Measurements from ENCODE around the gene ZNF814.
"Not testable (repeated sequence)": the region's sequence is repeated elsewhere in the genome, so short reads cannot be mapped to it uniquely, and the experiment has no call there.

Gene ZNF814

DNA sequence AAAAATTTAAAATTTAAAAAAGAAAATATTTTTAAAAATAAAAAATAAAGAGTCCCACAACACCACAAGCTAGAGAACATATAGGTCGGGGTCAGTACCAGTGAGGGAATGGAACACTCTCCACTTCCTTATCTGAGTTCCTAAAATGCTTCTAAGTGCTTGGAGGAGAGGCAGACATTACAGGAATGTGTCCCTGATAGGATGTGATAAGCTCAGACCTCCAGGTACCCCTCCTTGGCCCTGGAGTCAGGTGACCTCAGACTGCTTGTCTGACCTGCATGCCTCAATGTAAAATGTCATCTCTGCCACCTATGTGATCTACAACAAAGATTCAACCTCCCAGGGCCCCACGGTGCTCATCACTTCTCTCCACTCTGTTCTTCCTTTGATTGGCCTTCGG, 2.8 kb downstream of the ZNF814 start:
- TF ChIP-seq, protein P1, sequence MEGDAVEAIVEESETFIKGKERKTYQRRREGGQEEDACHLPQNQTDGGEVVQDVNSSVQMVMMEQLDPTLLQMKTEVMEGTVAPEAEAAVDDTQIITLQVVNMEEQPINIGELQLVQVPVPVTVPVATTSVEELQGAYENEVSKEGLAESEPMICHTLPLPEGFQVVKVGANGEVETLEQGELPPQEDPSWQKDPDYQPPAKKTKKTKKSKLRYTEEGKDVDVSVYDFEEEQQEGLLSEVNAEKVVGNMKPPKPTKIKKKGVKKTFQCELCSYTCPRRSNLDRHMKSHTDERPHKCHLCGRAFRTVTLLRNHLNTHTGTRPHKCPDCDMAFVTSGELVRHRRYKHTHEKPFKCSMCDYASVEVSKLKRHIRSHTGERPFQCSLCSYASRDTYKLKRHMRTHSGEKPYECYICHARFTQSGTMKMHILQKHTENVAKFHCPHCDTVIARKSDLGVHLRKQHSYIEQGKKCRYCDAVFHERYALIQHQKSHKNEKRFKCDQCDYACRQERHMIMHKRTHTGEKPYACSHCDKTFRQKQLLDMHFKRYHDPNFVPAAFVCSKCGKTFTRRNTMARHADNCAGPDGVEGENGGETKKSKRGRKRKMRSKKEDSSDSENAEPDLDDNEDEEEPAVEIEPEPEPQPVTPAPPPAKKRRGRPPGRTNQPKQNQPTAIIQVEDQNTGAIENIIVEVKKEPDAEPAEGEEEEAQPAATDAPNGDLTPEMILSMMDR (IDR thresholded peaks at IDR 0.05; ENCODE audit: low read depth, low read length, missing control alignments) = no peak
- in situ Hi-C loops (cut with HindIII; ENCODE audit: low sequenced_read_pairs) = no loop called here
- no peak for DNase-seq (ENCODE audit: low read depth)
- H3K4me3 ChIP-seq (ENCODE audit: low read depth, low read length) = no peak overlapping the region

DNA sequence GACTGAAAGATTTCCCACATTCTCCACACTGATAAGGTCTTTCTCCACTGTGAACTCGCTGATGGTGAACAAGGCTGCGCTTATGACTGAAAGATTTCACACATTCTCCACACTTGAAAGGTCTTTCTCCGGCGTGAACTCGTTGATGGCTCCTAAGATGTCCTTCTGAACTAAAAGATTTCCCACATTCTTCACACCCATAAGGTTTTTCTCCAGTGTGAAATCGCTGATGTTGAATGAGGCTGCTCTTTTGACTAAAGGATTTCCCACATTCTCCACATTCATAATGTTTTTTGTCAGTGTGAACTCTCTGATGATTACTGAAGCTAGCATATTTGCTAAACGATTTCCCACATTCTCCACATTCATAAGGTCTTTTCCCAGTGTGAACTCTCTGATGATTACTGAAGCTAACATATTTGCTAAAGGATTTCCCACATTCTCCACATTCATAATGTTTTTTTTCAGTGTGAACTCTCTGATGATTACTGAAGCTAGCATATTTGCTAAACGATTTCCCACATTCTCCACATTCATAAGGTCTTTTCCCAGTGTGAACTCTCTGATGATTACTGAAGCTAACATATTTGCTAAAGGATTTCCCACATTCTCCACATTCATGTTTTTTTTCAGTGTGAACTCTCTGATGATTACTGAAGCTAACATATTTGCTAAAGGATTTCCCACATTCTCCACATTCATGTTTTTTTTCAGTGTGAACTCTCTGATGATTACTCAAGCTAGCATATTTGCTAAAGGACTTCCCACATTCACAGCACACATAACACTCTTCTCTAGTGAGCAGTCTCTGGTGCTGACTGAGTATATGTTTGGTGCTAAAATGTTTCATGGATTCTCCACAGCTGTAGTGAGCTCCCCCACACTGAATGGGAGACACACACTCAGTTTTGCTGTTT, 14.7 kb downstream of the ZNF814 start:
- H3K4me3 ChIP-seq (ENCODE audit: low read depth, low read length); in situ Hi-C loops (cut with HindIII; ENCODE audit: low sequenced_read_pairs); DNase-seq (ENCODE audit: low read depth): not testable (repeated sequence)

DNA sequence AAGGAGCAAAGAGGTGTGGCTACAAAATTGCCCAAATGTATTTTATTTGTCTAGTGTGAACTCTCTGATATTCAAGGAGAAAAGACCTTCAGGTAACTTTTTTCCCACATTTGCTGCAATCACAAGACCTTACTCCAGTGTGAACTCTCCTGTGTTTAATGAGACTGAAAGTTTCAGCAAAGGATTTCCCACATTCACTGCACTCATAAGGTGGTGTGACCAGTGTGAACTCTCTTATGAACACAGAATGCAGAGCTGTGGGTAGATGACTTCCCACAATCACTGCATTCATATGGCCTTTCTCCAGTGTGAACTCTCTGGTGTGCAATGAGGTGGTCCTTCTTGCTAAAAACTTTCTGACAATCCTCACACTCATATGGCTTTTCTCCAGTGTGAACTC, 16.4 kb downstream of the ZNF814 start:
- no peak for DNase-seq (ENCODE audit: low read depth)
- in situ Hi-C loops (cut with HindIII; ENCODE audit: low sequenced_read_pairs) = no loop called here
- H3K4me3 ChIP-seq (ENCODE audit: low read depth, low read length) = no peak overlapping the region
- TF ChIP-seq, protein P1 (IDR thresholded peaks at IDR 0.05; ENCODE audit: low read depth, low read length, missing control alignments) = no peak

DNA sequence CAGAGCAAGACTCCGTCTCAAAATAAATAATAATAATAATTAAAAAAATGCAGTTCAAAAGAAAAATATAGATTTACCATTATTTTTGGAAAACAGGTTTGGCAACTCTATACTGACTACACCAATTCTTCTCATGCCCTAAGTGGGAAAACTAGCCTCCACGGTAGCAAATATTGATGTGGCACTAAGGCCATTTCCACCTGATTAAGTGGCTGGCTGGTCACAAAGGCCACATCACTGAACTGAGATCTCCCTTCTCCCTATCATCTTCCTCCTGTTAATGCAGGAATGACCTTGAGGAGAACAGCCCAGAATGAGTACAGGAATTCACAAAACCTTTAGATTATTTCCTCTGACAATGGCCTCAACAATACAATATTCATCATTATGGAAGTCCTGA, 18.6 kb downstream of the ZNF814 start:
- TF ChIP-seq, protein P1 (IDR thresholded peaks at IDR 0.05; ENCODE audit: low read depth, low read length, missing control alignments) = no peak
- no peak overlapping the region for H3K4me3 ChIP-seq (ENCODE audit: low read depth, low read length)
- no peak for DNase-seq (ENCODE audit: low read depth)
- in situ Hi-C loops (cut with HindIII; ENCODE audit: low sequenced_read_pairs) = no loop called here

DNA sequence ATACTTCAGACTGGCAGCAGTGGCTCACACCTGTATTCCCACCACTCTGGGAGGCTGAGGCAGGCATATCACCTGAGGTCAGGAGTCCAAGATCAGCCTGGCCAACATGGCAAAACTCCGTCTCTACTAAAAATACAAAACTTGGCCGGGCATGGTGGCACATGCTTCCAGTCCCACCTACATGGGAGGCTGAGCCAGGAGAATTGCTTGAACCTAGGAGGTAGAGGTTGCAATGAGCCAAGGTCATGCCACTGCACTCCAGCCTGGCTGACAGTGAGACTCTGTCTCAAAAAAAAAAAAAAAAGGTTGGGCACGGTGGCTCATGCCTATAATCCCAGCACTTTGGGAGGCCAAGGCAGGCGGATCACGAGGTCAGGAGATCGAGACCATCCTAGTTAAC, 19.2 kb downstream of the ZNF814 start:
- in situ Hi-C loops (cut with HindIII; ENCODE audit: low sequenced_read_pairs); DNase-seq (ENCODE audit: low read depth); H3K4me3 ChIP-seq (ENCODE audit: low read depth, low read length): not testable (repeated sequence)

DNA sequence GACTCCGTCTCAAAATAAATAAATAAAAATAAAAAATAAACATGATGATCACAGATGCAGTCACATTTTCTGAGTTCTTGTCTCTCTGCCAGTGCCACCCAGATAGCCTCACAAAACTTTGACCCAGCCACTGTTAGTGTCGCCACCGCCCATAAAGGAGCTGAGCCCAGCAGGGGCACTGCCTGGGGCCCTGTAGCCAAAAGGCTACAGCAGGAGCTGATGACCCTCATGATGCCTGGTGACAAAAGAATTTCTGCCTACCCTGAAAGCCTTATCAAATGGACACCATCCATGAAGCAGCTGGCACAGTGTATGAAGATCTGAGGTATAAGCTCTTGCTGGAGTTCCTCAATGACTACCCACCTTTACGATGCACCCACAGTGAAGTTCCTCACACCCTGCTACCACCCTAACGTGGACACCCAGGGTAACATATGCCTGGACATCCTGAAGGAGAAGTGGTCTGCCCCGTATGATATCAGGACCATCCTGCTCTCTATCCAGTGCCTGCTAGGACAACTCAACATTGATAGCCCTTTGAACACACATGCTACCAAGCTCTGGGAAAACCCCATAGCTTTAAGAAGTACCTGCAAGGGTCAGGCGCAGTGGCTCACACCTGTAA, 20.9 kb downstream of the ZNF814 start:
- DNase-seq (ENCODE audit: low read depth) = no peak

DNA sequence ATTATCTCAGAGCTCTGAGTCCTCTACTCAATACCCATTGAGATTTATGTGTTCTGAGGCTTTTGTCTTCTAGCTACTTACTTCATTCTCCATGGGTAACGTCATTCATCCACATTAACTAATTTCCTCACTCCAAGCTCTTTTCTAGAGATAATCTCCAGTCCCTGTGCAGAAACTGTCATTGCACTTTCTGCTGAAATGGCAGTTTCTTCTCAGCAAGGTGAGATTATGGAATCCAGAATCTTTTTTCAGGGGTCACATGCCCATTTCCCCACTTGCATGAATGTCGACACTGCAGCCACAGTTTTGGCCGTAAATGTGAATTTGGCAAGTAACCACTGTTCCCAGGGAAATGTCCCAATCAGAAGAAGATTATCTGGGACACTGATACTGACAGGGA, 26.5 kb downstream of the ZNF814 start:
- in situ Hi-C loops (cut with HindIII; ENCODE audit: low sequenced_read_pairs); H3K4me3 ChIP-seq (ENCODE audit: low read depth, low read length); DNase-seq (ENCODE audit: low read depth): not testable (repeated sequence)

More for the DNA sequence above, 20.9 kb downstream of the ZNF814 start:
- no peak overlapping the region for H3K4me3 ChIP-seq (ENCODE audit: low read depth, low read length)
- in situ Hi-C loops (cut with HindIII; ENCODE audit: low sequenced_read_pairs) = no loop called here
- TF ChIP-seq, protein P1 (IDR thresholded peaks at IDR 0.05; ENCODE audit: low read depth, low read length, missing control alignments) = no peak

DNA sequence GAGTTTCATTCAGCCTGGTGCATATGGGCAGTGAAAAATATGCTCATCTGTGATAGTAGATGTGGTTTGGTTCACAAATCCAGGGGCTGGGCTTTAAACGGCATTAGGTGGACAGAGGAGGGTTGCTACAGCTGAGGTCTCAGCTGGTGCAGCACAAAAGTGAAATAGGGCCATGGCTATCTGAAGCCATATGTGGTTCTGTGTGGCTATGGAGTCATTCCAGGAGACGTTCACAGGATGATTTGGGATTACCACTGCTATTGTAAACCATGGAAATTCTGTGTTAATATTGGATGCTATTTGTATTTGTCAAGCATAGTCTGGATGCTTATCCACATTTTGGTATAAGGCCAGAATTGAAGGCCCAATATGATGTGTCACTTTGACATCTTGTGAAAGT, 34.7 kb downstream of the ZNF814 start:
- DNase-seq (ENCODE audit: low read depth); H3K4me3 ChIP-seq (ENCODE audit: low read depth, low read length); in situ Hi-C loops (cut with HindIII; ENCODE audit: low sequenced_read_pairs): not testable (repeated sequence)

DNA sequence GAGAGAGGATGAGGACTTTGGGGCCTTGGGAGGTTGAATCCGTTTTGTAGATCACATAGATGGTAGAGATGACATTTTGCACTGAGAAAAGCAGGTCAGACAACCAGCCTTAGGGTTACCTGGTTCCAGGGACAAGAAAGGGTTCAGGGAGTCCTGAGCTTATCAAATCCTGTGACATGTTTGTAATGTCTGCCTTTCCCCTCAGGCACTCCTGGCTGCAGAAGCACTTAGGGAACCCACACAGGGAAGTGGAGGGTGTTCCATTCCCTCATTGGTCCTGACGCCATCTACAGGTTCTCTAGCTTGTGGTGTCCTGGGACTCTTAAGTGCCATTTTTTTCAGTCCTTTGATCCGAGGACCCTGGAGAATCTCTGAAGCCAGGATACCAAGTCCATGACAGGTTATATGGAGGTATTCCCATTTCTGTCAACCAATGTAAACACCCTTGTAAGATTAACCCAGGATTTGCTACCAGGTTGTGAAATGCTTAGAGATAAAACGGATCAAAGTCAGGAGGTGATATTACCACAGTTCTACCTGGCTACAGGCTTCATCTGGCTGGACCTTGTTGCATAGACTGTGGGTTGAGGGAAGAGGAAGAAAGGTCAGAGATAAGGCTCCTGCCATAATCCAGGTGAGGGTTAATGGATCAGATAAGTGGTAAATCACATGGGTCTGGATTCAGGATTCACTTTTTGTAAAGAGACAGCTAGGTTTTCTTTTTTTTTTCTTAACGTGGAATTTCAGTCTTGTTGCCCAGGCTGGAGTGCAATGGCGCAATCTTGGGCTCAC, 36.8 kb downstream of the ZNF814 start:
- H3K4me3 ChIP-seq (ENCODE audit: low read depth, low read length); in situ Hi-C loops (cut with HindIII; ENCODE audit: low sequenced_read_pairs); DNase-seq (ENCODE audit: low read depth): not testable (repeated sequence)

Data from astrocyte of the cerebellum (primary cell).